HepG2 (cell line): ENCODE measurements around the gene EIF3A. TPM values are rescaled to one million over a fixed set of nuclear protein-coding genes. Genes with fewer than 3 reads are reported as not detected.
A peak's percentile ranks its signal among the peaks of the same experiment; 100 is the strongest.

Source experiments
- ATF7-NPFF ChIP-seq: sonication (generic); formaldehyde crosslinking; IDR thresholded peaks from 2 replicates; pipeline ENCODE4 v1.8.1; 2023; ENCODE audit warnings: mild to moderate bottlenecking, low read depth, missing genetic modification reagents, moderate library complexity
- HNRNPH1 ChIP-seq: fragments of 200-400 bp; formaldehyde crosslinking; optimal IDR thresholded peaks from 2 replicates; pipeline ENCODE3; 2017; ENCODE audit warnings: mild to moderate bottlenecking, low read depth, low read length
- XBP1 ChIP-seq: sonication (generic); formaldehyde crosslinking; IDR thresholded peaks from 2 replicates; pipeline ENCODE4 v1.5.0; 2020; ENCODE audit warnings: missing genetic modification reagents
- ZNF263 ChIP-seq: sonication (generic); formaldehyde crosslinking; IDR thresholded peaks from 2 replicates; pipeline ENCODE4 v1.4.0; 2020; ENCODE audit warnings: missing genetic modification reagents
- ZNF326 ChIP-seq: sonication (generic); formaldehyde crosslinking; IDR thresholded peaks from 2 replicates; pipeline ENCODE4 v1.4.0; 2020; ENCODE audit warnings: missing genetic modification reagents, borderline replicate concordance
- polyA plus RNA-seq, 8 experiments: library from polyadenylated mRNA; depleted of rRNA in 3 of 8; stranded (reverse) in 7 of 8; unstranded in 1 of 8; fragments of >200 nt; fragmentation: Illumina TruSeq in 4 of 8; extraction: Trizol in 4 of 8; gene quantifications; 2 replicates each; pipeline versions ENCODE4 v1.2.1 to v1.2.3, GENCODE V29; 2011 to 2016; ENCODE audit warnings: low read depth in 4 of 8, missing spikeins in 1 of 8, mixed read lengths in 1 of 8; ENCODE audit not compliant: insufficient read depth in 1 of 8
- total RNA-seq, 5 experiments: library from RNA; depleted of rRNA; stranded (reverse); fragments of >200 nt; fragmentation: Illumina TruSeq; extraction: Trizol; gene quantifications; 2 replicates each; pipeline ENCODE4 v1.2.3, GENCODE V29; 2016; ENCODE audit warnings: low read depth in 1 of 5
- TF ChIP-seq, protein P1 (sequence below): sonication (generic); formaldehyde crosslinking; IDR thresholded peaks from 2 replicates; pipeline ENCODE4 v1.5.0; 2020; ENCODE audit warnings: missing genetic modification reagents, mild to moderate bottlenecking, borderline replicate concordance
- TF ChIP-seq, protein P2 (sequence below): sonication (generic); formaldehyde crosslinking; IDR thresholded peaks from 2 replicates; pipeline ENCODE4 v1.4.0; 2020; ENCODE audit warnings: missing genetic modification reagents, borderline replicate concordance
- TF ChIP-seq, protein P3 (sequence below): sonication (generic); formaldehyde crosslinking; IDR thresholded peaks from 2 replicates; pipeline ENCODE4 v1.5.1; 2020; ENCODE audit warnings: mild to moderate bottlenecking, missing genetic modification reagents, moderate library complexity
- TF ChIP-seq, protein P4 (sequence below): IDR thresholded peaks from 2 replicates; pipeline ENCODE4 v1.6.1; 2016; ENCODE audit warnings: low read depth, missing genetic modification reagents, missing compliant biosample characterization
- TF ChIP-seq, protein P5 (sequence below): sonication (generic); formaldehyde crosslinking; IDR thresholded peaks from 2 replicates; pipeline ENCODE4 v1.8.0; 2022; ENCODE audit warnings: mild to moderate bottlenecking, missing genetic modification reagents; ENCODE audit not compliant: insufficient replicate concordance

The EIF3A gene
- total and polyA plus RNA-seq, 2 of the 13 experiments (the other 11 are each of a cell fraction or from before 2014, with no cell fraction given): 25.6 to 117 TPM

DNA sequence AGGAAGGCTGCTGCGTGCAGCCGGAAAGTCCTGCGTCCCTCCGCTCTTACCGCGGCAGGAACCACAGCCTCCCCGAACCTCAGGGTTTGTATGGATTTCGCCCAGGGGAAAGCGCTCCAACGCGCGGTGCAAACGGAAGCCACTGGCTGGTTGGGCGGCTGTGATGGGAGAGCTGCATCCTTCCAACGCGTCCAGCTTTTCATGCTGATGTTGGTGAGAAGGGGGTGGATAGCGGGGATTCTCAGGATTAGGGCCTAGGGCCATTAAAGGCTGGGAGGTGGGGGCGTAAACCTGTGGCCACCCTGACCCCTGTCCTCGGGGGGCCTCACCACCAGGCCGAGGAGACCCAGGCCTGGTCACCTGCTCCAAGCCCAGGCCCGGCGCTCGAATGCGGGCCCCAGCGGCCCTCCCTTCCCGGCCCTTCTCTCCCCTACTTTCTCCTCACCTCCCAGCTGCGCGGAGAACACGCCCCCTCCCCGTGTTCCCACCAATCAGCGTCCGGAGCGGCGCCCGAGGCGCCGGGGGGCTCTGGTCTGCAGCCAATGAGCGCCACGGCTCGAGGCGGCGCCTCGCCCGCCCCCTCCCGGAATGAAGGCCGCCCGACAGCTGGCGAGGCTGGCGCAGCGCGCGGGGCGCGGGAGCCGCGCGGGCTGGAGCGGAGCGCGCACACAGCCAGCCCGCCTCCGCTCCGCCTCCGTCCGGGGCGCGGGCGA is 51.6 kb downstream of the EIF3A start (continued):
- TF ChIP-seq, protein P1, sequence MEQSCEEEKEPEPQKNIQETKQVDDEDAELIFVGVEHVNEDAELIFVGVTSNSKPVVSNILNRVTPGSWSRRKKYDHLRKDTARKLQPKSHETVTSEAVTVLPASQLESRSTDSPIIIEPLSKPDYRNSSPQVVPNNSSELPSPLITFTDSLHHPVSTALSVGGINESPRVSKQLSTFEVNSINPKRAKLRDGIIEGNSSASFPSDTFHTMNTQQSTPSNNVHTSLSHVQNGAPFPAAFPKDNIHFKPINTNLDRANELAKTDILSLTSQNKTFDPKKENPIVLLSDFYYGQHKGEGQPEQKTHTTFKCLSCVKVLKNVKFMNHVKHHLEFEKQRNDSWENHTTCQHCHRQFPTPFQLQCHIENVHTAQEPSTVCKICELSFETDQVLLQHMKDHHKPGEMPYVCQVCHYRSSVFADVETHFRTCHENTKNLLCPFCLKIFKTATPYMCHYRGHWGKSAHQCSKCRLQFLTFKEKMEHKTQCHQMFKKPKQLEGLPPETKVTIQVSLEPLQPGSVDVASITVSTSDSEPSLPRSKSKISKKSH: 0 out of 2 replicates have a peak, but pooled peaks have one; percentile 41
- no peak for TF ChIP-seq ATF7-NPFF (CRISPR knock-in tag)
- TF ChIP-seq, protein P2, sequence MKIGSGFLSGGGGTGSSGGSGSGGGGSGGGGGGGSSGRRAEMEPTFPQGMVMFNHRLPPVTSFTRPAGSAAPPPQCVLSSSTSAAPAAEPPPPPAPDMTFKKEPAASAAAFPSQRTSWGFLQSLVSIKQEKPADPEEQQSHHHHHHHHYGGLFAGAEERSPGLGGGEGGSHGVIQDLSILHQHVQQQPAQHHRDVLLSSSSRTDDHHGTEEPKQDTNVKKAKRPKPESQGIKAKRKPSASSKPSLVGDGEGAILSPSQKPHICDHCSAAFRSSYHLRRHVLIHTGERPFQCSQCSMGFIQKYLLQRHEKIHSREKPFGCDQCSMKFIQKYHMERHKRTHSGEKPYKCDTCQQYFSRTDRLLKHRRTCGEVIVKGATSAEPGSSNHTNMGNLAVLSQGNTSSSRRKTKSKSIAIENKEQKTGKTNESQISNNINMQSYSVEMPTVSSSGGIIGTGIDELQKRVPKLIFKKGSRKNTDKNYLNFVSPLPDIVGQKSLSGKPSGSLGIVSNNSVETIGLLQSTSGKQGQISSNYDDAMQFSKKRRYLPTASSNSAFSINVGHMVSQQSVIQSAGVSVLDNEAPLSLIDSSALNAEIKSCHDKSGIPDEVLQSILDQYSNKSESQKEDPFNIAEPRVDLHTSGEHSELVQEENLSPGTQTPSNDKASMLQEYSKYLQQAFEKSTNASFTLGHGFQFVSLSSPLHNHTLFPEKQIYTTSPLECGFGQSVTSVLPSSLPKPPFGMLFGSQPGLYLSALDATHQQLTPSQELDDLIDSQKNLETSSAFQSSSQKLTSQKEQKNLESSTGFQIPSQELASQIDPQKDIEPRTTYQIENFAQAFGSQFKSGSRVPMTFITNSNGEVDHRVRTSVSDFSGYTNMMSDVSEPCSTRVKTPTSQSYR (CRISPR knock-in tag): no peak
- TF ChIP-seq ZNF263 (CRISPR knock-in tag): peak; percentile 91
- no peak for TF ChIP-seq XBP1 (CRISPR knock-in tag)
- no peak for TF ChIP-seq HNRNPH1
- TF ChIP-seq, protein P3, sequence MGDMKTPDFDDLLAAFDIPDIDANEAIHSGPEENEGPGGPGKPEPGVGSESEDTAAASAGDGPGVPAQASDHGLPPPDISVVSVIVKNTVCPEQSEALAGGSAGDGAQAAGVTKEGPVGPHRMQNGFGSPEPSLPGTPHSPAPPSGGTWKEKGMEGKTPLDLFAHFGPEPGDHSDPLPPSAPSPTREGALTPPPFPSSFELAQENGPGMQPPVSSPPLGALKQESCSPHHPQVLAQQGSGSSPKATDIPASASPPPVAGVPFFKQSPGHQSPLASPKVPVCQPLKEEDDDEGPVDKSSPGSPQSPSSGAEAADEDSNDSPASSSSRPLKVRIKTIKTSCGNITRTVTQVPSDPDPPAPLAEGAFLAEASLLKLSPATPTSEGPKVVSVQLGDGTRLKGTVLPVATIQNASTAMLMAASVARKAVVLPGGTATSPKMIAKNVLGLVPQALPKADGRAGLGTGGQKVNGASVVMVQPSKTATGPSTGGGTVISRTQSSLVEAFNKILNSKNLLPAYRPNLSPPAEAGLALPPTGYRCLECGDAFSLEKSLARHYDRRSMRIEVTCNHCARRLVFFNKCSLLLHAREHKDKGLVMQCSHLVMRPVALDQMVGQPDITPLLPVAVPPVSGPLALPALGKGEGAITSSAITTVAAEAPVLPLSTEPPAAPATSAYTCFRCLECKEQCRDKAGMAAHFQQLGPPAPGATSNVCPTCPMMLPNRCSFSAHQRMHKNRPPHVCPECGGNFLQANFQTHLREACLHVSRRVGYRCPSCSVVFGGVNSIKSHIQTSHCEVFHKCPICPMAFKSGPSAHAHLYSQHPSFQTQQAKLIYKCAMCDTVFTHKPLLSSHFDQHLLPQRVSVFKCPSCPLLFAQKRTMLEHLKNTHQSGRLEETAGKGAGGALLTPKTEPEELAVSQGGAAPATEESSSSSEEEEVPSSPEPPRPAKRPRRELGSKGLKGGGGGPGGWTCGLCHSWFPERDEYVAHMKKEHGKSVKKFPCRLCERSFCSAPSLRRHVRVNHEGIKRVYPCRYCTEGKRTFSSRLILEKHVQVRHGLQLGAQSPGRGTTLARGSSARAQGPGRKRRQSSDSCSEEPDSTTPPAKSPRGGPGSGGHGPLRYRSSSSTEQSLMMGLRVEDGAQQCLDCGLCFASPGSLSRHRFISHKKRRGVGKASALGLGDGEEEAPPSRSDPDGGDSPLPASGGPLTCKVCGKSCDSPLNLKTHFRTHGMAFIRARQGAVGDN: peak; percentile 82
- TF ChIP-seq, protein P4, sequence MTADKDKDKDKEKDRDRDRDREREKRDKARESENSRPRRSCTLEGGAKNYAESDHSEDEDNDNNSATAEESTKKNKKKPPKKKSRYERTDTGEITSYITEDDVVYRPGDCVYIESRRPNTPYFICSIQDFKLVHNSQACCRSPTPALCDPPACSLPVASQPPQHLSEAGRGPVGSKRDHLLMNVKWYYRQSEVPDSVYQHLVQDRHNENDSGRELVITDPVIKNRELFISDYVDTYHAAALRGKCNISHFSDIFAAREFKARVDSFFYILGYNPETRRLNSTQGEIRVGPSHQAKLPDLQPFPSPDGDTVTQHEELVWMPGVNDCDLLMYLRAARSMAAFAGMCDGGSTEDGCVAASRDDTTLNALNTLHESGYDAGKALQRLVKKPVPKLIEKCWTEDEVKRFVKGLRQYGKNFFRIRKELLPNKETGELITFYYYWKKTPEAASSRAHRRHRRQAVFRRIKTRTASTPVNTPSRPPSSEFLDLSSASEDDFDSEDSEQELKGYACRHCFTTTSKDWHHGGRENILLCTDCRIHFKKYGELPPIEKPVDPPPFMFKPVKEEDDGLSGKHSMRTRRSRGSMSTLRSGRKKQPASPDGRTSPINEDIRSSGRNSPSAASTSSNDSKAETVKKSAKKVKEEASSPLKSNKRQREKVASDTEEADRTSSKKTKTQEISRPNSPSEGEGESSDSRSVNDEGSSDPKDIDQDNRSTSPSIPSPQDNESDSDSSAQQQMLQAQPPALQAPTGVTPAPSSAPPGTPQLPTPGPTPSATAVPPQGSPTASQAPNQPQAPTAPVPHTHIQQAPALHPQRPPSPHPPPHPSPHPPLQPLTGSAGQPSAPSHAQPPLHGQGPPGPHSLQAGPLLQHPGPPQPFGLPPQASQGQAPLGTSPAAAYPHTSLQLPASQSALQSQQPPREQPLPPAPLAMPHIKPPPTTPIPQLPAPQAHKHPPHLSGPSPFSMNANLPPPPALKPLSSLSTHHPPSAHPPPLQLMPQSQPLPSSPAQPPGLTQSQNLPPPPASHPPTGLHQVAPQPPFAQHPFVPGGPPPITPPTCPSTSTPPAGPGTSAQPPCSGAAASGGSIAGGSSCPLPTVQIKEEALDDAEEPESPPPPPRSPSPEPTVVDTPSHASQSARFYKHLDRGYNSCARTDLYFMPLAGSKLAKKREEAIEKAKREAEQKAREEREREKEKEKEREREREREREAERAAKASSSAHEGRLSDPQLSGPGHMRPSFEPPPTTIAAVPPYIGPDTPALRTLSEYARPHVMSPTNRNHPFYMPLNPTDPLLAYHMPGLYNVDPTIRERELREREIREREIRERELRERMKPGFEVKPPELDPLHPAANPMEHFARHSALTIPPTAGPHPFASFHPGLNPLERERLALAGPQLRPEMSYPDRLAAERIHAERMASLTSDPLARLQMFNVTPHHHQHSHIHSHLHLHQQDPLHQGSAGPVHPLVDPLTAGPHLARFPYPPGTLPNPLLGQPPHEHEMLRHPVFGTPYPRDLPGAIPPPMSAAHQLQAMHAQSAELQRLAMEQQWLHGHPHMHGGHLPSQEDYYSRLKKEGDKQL (CRISPR knock-in tag): no peak
- TF ChIP-seq, protein P5, sequence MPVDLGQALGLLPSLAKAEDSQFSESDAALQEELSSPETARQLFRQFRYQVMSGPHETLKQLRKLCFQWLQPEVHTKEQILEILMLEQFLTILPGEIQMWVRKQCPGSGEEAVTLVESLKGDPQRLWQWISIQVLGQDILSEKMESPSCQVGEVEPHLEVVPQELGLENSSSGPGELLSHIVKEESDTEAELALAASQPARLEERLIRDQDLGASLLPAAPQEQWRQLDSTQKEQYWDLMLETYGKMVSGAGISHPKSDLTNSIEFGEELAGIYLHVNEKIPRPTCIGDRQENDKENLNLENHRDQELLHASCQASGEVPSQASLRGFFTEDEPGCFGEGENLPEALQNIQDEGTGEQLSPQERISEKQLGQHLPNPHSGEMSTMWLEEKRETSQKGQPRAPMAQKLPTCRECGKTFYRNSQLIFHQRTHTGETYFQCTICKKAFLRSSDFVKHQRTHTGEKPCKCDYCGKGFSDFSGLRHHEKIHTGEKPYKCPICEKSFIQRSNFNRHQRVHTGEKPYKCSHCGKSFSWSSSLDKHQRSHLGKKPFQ (CRISPR knock-in tag): peak; percentile 32
- TF ChIP-seq ZNF326: no peak
